PC-9 (cell line): Measurements from ENCODE around the gene ADGRF1.
A peak's percentile ranks its signal among the peaks of the same experiment; 100 is the strongest.
"Not testable (repeated sequence)": the region's sequence is repeated elsewhere in the genome, so short reads cannot be mapped to it uniquely, and the experiment has no call there.

Source experiments
- EZH2 ChIP-seq: fragments of 200-600 bp; sonication (generic); IDR thresholded peaks from 2 replicates; pipeline ENCODE4 v1.8.0; 2017; ENCODE audit warnings: antibody characterized with exemption, low read depth
- TF ChIP-seq, protein P1 (sequence below): fragments of 200-600 bp; sonication (generic); conservative IDR thresholded peaks from 2 replicates; pipeline ENCODE4 v1.6.1; 2017; ENCODE audit warnings: mixed run types, antibody characterized with exemption, mild to moderate bottlenecking, moderate library complexity

DNA sequence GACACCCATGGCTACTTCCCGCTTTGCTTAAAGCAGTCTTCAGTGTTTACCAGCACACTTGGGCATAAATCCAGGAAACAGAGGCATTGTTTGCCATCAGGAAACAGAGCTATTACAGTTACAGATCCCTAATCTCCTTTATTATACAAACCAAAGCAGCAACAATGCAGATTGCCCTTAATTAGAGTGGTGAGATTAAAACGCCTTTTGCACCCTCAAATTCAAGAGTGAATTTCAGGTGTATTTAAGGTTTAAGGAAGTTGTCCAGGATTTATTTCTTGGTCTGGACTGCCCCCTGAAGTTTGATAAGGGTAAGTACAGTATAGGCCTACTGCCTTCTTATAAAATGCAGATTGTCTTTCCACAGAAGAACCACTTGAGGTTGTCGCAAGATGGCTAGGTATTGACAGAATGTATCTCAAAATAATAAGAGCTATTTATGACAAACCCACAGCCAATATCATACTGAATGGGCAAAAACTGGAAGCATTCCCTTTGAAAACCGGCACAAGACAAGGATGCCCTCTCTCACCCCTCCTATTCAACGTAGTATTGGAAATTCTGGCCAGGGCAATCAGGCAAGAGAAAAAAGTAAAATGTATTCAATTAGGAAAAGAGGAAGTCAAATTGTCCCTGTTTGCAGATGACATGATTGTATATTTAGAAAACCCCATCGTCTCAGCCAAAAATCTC lies 51.2 kb downstream of the ADGRF1 start:
- TF ChIP-seq, protein P1, sequence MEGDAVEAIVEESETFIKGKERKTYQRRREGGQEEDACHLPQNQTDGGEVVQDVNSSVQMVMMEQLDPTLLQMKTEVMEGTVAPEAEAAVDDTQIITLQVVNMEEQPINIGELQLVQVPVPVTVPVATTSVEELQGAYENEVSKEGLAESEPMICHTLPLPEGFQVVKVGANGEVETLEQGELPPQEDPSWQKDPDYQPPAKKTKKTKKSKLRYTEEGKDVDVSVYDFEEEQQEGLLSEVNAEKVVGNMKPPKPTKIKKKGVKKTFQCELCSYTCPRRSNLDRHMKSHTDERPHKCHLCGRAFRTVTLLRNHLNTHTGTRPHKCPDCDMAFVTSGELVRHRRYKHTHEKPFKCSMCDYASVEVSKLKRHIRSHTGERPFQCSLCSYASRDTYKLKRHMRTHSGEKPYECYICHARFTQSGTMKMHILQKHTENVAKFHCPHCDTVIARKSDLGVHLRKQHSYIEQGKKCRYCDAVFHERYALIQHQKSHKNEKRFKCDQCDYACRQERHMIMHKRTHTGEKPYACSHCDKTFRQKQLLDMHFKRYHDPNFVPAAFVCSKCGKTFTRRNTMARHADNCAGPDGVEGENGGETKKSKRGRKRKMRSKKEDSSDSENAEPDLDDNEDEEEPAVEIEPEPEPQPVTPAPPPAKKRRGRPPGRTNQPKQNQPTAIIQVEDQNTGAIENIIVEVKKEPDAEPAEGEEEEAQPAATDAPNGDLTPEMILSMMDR, result peak; percentile 87
- TF ChIP-seq EZH2, result not testable (repeated sequence)
